HS-5 (cell line): ENCODE measurements around the gene KLRF1.
A peak's percentile ranks its signal among the peaks of the same experiment; 100 is the strongest.

Experiments
- DNase-seq: peaks from one replicate; pipeline ENCODE4 v3.0.0-alpha.2; 2012; ENCODE audit warnings: low read depth

Gene KLRF1

GRCh38 chr12:9809338-9809737, 17.9 kb upstream of the KLRF1 start:
- DNase-seq, result no peak

- DNase-seq, result no peak
These were observed 17.4 kb upstream of the KLRF1 start for GRCh38 chr12:9809866-9810265.

DNA sequence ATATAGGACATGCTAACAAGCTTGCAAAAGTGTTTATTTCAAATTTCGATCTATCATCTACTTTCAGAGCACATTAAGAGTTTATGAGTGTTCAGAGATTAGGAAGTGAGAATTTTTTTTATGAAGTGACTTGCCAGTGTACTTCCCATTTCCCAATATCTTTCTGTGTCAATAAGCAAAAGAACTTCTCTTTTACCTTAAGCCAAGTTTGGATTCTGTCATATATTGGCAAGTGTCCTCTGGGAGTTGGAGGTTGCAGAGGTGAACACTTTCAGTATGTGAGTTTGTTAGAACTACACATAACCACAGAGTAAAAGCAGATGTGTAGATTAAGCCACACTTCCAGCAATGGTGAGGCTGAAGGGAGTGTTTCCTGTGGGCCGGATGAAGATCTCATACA, 16.6 kb upstream of the KLRF1 start:
- DNase-seq, result peak; percentile 22

- DNase-seq, result no peak
These were observed 15.7 kb upstream of the KLRF1 start for GRCh38 chr12:9811621-9812020.

GRCh38 chr12:9813821-9814798, 13.2 kb upstream of the KLRF1 start:
- no peak for DNase-seq

DNA sequence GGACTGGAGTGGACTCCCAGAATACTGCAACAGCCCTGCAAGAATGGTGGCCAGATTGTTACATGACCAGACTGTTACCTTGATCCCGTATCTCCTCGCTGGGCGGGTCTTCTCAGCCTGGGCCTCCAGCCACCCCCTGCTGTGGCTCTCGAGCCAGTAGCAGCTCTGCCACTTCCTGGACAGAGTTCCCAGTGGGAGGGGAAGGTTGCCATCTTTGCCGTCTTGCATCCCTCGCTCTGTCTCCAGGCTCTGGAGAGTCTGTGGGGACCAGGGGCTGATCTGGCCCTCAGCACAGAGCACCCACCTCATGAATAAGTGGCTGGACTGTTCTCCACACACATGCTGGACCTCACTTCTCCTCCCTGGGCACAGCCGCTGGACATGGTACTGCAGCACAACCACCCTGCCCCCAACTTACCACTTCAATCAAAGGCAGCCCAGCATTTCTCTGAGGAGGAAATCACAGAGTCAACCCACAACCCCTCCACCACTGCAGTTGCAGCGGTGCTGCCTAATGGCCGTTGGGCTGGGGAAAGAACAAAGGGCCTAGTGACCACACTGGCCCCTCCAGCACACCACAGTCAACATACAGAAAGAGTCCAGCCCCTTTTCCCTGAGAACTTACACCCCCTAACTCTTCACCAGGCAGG, 6.9 kb upstream of the KLRF1 start:
- DNase-seq, result no peak

DNA sequence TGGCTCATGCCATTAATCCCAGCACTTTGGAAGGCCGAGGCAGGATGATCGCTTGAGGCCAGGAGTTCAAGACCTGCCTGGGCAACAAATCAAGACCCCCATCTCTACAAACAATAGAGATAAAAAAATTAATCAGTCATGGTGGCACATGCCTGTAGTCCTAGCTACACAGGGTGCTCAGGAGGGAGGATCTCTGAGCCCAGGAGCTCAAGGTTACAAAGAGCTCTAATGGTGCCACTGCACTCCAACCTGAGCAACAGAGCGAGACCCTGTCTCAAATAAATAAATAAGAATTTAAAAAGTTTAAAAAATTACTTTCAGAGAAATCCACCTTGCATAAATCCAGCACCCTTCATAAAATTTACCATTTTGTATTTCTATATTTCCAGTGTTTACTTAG, 2.2 kb downstream of the KLRF1 start:
- DNase-seq, result no peak

DNA sequence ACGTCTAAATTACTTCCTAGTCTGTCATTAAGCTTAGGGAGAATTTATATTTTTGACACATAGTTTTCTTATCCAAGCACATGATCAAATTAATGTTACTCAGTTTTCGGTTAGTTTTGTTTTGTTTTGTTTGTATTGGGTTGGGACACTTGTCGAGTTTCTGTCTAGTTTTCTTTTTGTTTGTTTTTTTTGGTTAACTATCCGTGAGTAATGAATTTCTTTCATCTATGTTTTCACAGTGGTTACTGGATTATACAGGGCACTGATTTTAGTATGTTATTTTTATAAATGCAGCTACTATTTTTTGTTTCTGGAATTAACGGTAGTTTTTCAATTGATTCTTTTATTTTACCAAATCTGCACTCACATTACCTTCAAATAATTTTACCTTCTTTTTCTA, 2.7 kb downstream of the KLRF1 start:
- DNase-seq, result no peak

DNA sequence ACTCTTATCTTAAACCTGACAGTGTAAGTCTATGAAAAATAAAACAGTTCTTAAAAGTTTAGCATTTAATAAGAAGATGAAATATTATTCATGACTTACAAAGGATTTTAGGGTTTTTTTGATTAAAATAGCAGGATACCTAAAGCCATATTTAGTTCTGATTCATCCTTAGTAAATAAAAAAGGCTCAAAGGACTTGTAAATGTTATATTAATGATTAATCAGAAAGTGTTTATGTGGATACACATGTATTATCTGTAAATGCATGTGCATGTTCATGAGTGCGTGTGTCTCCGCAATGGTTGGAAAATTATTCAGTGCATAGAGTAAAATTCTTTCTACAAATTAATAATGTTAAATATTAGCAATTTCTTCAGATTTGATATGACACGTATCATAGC, 4.4 kb downstream of the KLRF1 start:
- DNase-seq, result no peak

- peak; percentile 19 for DNase-seq
These were observed 16.1 kb downstream of the KLRF1 start for GRCh38 chr12:9843407-9843806.

- no peak for DNase-seq
These were observed 21.6 kb downstream of the KLRF1 start for GRCh38 chr12:9848899-9849298.

DNA sequence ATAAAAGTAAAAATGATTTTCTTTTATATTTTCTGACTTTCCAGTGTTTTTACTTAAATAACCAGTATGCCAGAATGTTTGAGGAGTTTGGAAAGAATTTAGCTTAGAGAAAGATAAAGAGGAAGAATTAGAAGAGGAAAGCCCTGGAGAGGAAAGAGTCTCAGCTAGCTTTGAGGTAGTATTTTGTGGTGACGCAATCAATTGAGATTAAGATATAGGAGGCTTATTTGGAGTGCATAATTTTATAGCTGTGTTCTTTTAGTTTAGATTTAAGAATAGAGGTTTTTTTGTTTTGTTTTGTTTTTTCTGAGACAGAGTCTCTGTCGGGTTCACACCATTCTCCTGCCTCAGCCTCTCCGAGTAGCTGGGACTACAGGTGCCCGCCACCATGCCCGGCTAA, 23.8 kb downstream of the KLRF1 start:
- no peak for DNase-seq

- DNase-seq, result no peak
These were observed 24.6 kb downstream of the KLRF1 start for GRCh38 chr12:9851927-9852326.

- DNase-seq, result no peak
These were observed 28.9 kb downstream of the KLRF1 start for GRCh38 chr12:9856151-9856550.

DNA sequence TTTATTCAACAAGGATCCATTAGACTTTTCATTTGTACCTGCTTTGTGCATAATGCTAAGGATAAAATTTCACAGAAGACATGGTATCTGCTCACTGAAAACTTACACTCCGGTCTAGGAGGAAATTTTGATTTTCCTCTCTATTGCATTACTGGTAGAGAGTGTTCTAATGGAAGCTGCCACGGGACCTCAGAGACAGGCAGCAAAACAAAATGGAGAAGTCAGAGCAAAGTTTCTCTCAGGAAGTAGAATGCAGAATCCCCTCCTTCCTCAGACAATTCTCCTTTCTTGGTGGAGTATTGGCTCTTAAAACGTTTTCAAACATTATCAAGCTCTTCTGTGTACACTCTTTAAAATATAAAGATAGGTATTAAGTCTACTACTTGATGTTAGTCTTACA, 29.6 kb downstream of the KLRF1 start:
- no peak for DNase-seq

GRCh38 chr12:9858135-9858534, 30.9 kb downstream of the KLRF1 start:
- no peak for DNase-seq

GRCh38 chr12:9864913-9865675, 37.8 kb downstream of the KLRF1 start:
- peak; percentile 24 for DNase-seq

GRCh38 chr12:9866860-9867269, 39.6 kb downstream of the KLRF1 start:
- peak; percentile 24 for DNase-seq

- DNase-seq, result peak; percentile 29
These were observed 40.2 kb downstream of the KLRF1 start for GRCh38 chr12:9867531-9867930.

- DNase-seq, result peak; percentile 42
These were observed 41.1 kb downstream of the KLRF1 start for GRCh38 chr12:9868311-9868801.

- no peak for DNase-seq
These were observed 41.6 kb downstream of the KLRF1 start for GRCh38 chr12:9868951-9869306.
